Lower lobe of right lung (tissue), 2 donors: ENCODE measurements around the gene CIDEC. TPM values are rescaled to one million over a fixed set of nuclear protein-coding genes. Genes with fewer than 3 reads are reported as not detected.
A peak's percentile ranks its signal among the peaks of the same experiment; 100 is the strongest.

ENCODE experiments used
- ATAC-seq, 2 donors: fragments of 200-7000 bp; cut with Tn5 transposase; one replicate each; pipeline ENCODE4 v1.9.1; 2020 to 2022; ENCODE audit warnings: mild to moderate bottlenecking in 2 of 2, moderate library complexity in 2 of 2
- DNase-seq: peaks from one replicate; pipeline ENCODE4 v3.0.0-alpha.2; 2020
- H3K27ac ChIP-seq: fragments of 200-600 bp; one replicate; pipeline ENCODE4 v1.8.0; 2022
- H3K27me3 ChIP-seq: fragments of 200-600 bp; one replicate; pipeline ENCODE4 v1.8.0; 2022; ENCODE audit warnings: low read depth
- H3K36me3 ChIP-seq: fragments of 200-600 bp; one replicate; pipeline ENCODE4 v1.8.0; 2022; ENCODE audit warnings: mild to moderate bottlenecking
- H3K4me1 ChIP-seq: fragments of 200-600 bp; one replicate; pipeline ENCODE4 v1.8.0; 2022
- H3K4me3 ChIP-seq: fragments of 200-600 bp; one replicate; pipeline ENCODE4 v1.8.0; 2022; ENCODE audit warnings: mild to moderate bottlenecking
- H3K9me3 ChIP-seq: fragments of 200-600 bp; one replicate; pipeline ENCODE4 v1.8.0; 2022
- intact Hi-C: fragments of 100-400 bp; cut with DNase I; formaldehyde crosslinking; loops from one replicate; pipeline ENCODE4 v1.11.0; 2022
- total RNA-seq: library from RNA; stranded (reverse); fragmentation: NEBNext Ultra II Directional; extraction: Animal tissue kit (Norgen Biotek cat#: 25700); gene quantifications from one replicate; pipeline ENCODE4 v1.2.1, GENCODE V29; 2021
- TF ChIP-seq, protein P1 (sequence below): fragments of 200-600 bp; IDR thresholded peaks from one replicate; pipeline ENCODE4 v1.8.0; 2022; ENCODE audit warnings: antibody characterized with exemption, mild to moderate bottlenecking
- donor health status: DM: no; HTN: yes; CAD: no; lungs with severe emphysema.

CIDEC gene
- total RNA-seq, 1 donor from 2014 or later, result not detected

DNA sequence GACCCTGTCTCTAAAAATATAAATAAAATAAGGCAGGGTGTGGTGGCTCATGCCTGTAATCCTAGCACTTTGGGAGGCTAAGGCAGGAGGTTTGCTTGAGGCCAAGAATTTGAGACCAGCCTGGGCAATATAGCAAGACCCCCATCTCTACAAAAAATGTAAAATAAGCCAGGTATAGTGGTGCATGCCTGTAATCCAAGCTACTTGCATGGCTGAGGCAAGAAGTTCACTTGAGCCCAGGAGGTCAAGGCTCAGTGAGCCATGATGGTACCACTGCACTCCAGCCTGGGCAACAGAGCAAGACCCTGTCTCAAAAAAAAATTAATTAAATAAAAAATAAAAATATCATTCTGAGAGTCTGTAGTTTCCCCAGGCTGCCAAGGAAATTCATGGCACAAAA is 6.3 kb upstream of the CIDEC start:
- H3K36me3 ChIP-seq, result no peaks in the 10 kb centered on the region
- H3K4me3 ChIP-seq, result no peak overlapping the region
- peaks cover 8% of the 10 kb centered on the region for H3K4me1 ChIP-seq
- no peaks in the 10 kb centered on the region for H3K9me3 ChIP-seq
- ATAC-seq (no peak), DNase-seq (no peak)
- H3K27ac ChIP-seq, result no peak overlapping the region
- TF ChIP-seq, protein P1, sequence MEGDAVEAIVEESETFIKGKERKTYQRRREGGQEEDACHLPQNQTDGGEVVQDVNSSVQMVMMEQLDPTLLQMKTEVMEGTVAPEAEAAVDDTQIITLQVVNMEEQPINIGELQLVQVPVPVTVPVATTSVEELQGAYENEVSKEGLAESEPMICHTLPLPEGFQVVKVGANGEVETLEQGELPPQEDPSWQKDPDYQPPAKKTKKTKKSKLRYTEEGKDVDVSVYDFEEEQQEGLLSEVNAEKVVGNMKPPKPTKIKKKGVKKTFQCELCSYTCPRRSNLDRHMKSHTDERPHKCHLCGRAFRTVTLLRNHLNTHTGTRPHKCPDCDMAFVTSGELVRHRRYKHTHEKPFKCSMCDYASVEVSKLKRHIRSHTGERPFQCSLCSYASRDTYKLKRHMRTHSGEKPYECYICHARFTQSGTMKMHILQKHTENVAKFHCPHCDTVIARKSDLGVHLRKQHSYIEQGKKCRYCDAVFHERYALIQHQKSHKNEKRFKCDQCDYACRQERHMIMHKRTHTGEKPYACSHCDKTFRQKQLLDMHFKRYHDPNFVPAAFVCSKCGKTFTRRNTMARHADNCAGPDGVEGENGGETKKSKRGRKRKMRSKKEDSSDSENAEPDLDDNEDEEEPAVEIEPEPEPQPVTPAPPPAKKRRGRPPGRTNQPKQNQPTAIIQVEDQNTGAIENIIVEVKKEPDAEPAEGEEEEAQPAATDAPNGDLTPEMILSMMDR, result no peak
- intact Hi-C loops, result no loop called here
- H3K27me3 ChIP-seq, result no peaks in the 10 kb centered on the region

DNA sequence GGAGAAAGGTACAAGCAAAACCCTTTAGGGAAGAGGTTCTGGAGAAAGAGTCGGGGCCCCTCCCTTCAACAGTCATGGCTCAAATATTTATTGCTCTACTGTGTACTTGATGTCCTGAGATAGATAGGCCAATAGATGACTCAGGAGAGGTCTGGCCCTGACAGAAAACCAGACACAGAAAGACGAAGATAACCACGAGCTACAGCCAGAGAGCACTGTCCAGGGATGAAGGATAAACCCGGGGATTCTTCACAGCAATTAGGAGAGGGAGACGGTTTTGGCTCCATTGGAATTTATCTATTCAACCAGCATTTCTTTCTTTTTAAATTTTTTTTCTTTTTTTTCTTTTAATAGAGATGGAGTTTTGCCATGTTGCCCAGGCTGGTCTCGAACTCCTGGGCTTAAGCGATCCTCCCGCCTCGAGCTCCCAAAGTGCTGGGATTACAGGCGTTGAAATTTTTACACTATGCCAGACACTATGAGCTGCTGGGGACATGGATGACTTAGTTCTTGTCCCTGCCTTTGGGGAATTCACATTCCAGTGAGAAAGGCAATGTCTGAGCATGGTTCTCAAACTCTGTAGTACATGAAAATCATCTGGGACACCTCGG is 4.6 kb upstream of the CIDEC start:
- TF ChIP-seq, protein P1, result no peak
- no peaks in the 10 kb centered on the region for H3K9me3 ChIP-seq
- H3K36me3 ChIP-seq, result no peaks in the 10 kb centered on the region
- DNase-seq (no peak), ATAC-seq (peak in 1 of 2 donors; percentile 48)
- no peak overlapping the region for H3K4me3 ChIP-seq
- intact Hi-C loops, result no loop called here
- H3K4me1 ChIP-seq, result peaks cover under 1% of the 10 kb centered on the region
- no peaks in the 10 kb centered on the region for H3K27me3 ChIP-seq
- no peak overlapping the region for H3K27ac ChIP-seq

DNA sequence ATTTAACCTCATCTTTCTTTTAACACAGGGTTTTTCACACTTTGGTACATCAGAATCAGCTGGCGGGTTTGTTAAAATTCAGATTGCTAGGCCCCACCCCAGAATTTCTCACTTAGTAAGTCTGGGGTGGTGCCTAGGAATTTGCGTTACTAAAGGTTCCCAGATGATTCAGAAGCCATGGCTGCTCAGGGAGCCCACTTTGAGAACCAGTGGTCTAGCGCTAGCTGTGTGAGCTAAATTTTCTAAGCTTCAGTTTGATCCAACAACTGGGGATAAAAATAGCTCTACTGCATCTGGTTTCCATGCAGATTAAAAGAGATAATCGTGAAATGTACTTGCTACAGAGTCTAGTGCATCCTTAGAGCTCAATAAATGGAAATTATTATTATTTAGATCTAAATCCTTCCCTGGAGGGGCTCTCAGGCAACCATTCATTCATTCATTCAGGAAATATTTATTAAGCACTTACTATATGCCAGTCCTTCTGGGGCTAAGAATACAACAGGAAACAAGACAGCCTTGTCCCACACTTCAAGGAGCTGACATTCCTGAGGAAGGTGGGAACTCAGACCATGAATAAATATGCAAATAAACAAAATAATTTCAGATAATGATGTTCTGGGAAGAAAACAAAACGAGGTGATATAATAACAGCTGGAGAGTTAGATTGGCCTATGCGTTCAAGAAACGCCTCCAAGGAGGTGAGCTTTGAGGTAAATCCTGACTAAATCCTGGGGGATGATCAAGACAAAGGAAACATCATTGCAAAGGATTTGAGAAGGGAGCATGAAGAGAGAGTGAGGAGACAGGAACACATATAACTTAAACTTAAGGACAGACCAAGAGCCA is 3.9 kb upstream of the CIDEC start:
- Histone ChIP-seq H3K27ac (no peak overlapping the region), H3K27me3 (no peaks in the 10 kb centered on the region), H3K4me3 (no peak overlapping the region), H3K9me3 (no peaks in the 10 kb centered on the region), H3K4me1 (no peaks in the 10 kb centered on the region), H3K36me3 (no peaks in the 10 kb centered on the region)
- DNase-seq (no peak), ATAC-seq (no peak)
- TF ChIP-seq, protein P1, result no peak
- intact Hi-C loops, result no loop called here

DNA sequence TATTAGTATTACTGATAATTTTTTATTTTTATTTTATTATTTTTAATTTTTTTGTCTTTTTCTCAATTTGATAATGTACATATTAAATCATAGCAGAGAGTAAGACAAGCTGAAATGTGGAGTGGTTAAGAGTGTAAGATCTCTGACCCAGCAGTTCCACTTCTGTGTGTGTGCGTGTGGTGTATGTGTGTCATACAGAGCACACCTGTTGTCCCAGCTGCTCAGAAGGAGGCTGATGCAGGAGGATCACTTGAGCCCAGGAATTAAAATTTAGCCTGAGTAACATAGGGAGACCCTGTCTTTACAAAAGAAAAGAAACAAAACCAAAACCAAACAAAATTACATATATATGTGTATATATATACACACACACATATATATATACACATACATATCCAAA is 1.4 kb upstream of the CIDEC start:
- no peak overlapping the region for H3K27ac ChIP-seq
- H3K9me3 ChIP-seq, result no peaks in the 10 kb centered on the region
- H3K36me3 ChIP-seq, result no peaks in the 10 kb centered on the region
- ATAC-seq, result no peak
- intact Hi-C loops, result no loop called here
- no peaks in the 10 kb centered on the region for H3K27me3 ChIP-seq
- H3K4me3 ChIP-seq, result no peak overlapping the region
- no peaks in the 10 kb centered on the region for H3K4me1 ChIP-seq
- TF ChIP-seq, protein P1, result no peak
- DNase-seq, result no peak

DNA sequence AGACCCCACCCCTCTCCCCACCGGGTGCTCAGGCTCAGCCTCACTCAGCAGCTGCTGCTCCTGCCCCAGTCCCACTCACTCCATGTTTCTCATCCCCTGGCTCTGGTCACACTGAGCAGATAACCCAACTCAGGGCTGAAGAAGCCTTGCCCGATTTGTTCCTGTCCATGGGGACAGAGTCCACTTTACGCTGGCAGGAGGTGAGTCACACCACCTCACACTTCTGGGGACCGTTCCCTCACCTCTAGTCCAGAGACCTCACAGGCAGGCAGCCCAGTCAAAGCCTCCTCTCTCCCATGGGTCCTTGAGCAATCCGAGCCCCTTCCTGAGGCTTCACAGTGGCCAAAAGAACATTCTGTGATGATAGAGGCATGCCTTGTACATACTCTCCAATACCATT is 1.4 kb downstream of the CIDEC start:
- DNase-seq (no peak), ATAC-seq (no peak)
- Histone ChIP-seq H3K36me3 (no peaks in the 10 kb centered on the region), H3K27me3 (no peaks in the 10 kb centered on the region), H3K4me1 (no peaks in the 10 kb centered on the region), H3K4me3 (no peak overlapping the region), H3K27ac (no peak overlapping the region), H3K9me3 (no peaks in the 10 kb centered on the region)
- intact Hi-C loops, result no loop called here
- TF ChIP-seq, protein P1, result no peak
